ENCODE measurements around the gene RAPGEF4.

- TF ChIP-seq CTCF (IDR thresholded peaks at IDR 0.05; ENCODE audit: low read depth, low read length, poor library complexity, severe bottlenecking) (no peak), EZH2phosphoT487 (IDR thresholded peaks at IDR 0.05; ENCODE audit: borderline replicate concordance, low read length) (no peak)
Observed at GRCh38 chr2:172724724-172725123, 10.9 kb upstream of the RAPGEF4 start.
